HCEC 1CT (cell line): Measurements from ENCODE around the gene PGLYRP1.
A peak's percentile ranks its signal among the peaks of the same experiment; 100 is the strongest.

ENCODE experiments used
- DNase-seq: peaks from one replicate; pipeline ENCODE4 v3.0.0-alpha.2; 2017

The PGLYRP1 gene, protein sequence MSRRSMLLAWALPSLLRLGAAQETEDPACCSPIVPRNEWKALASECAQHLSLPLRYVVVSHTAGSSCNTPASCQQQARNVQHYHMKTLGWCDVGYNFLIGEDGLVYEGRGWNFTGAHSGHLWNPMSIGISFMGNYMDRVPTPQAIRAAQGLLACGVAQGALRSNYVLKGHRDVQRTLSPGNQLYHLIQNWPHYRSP

GRCh38 chr19:46022431-46023310 is at the start of gene PGLYRP1:
Gene PGLYRP1, minus strand, starts transcription at chr19:46023053. Its CDS starts 32 bp downstream, at chr19:46023021.
- DNase-seq: no peak

DNA sequence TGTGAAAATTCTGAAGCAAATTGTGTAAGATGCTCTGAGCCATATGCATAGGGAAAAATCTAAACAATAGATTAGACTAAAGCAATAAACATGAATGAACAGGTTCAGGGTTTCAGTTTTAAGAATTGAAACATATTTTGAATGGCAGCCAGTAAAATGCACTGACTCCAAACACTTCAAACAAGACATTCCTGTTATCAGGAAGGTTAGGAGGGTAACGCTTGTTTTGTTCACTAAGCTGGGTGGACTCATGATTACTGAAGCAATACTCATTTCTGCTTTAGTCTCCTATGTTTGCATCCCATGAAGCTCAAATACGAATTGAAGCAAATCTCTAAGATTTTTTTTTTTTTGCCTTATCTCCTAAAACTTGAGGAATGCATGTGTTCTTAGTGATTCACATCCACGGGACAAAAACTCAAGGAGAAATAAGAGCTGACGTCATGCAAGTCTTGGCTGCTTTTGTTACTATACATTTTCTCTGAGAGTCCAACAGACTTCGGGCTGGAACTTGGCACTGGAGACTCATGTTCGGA is 47.0 kb upstream of the PGLYRP1 start:
- DNase-seq: peak; percentile 94

GRCh38 chr19:46068345-46069258 is 45.7 kb upstream of the PGLYRP1 start:
- peak; percentile 93 for DNase-seq

DNA sequence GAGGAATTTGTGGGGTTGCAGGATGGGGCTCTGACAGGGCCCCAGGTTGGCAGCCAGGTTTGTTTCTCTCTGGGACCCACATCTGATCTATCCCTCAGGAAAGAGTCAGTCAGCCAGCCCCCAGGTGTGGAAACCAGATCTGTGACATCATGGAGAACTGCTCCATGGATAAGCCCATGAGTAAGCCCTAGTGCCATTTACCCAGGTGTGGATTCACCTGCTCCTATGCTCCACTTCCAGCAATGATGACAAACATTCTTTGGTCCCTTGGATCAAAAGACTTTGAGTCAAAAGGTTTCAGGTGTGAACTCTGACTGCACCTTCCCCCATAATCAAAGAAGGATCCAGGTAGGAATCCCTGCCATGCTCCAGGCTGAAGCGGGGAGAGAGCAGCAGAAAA is 44.8 kb upstream of the PGLYRP1 start:
- DNase-seq: no peak

DNA sequence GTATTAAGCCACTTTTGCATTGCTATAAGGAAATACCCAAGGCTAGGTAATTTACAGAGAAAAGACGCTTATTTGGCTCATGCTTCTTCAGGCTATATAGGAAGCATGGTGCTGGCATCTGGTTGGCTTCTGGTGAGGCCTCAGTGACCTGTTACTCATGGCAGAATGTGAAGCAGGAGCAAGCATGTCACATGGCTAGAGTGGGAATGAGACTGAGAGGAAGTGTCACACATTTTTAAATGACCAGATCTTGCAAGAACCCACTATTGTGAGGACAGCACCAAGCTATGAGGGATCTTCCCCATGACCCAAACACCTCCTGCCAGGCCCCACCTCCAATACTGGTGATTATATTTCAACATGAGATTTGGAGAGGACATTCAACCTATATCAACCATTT is 43.6 kb upstream of the PGLYRP1 start:
- no peak for DNase-seq

- DNase-seq: peak; percentile 19
These were observed 42.7 kb upstream of the PGLYRP1 start for GRCh38 chr19:46065486-46066071.

DNA sequence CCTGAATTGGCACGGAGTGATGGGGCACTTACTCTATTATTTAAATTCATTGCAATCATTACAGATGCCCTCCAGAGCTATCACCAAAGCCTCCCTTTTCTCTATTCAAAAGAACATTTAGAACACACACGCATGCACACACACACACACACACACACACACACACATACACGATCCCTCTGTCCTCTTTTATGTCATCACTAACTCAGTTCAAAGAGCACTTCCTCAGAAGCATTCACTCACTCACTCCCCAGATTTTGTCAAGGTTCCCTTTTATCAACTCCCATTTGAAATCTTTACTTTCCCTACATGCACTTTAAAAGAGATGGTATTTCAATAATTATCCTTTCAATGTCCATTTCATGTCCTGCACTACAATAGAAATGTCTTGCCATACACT is 40.3 kb upstream of the PGLYRP1 start:
- DNase-seq: no peak

- no peak for DNase-seq
These were observed 37.2 kb upstream of the PGLYRP1 start for GRCh38 chr19:46060012-46060411.

DNA sequence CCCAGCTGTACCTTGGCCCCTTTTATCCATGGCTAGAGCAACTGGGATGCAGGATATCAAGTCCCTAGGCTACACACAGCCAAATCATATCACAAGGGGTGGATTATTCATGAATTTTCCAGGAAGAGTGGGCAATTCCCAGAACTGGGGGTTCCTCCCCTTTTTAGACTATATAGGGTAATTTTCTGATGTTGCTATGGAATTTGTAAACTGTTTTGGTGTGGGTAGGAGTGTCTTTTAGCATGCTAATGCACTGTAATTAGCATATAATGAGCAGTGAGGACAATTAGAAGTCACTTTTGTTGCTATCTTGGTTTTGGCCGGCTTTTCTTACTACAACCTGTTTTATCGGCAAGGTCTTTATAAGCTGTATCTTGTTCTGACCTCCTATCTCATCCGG is 35.9 kb upstream of the PGLYRP1 start:
- no peak for DNase-seq

DNA sequence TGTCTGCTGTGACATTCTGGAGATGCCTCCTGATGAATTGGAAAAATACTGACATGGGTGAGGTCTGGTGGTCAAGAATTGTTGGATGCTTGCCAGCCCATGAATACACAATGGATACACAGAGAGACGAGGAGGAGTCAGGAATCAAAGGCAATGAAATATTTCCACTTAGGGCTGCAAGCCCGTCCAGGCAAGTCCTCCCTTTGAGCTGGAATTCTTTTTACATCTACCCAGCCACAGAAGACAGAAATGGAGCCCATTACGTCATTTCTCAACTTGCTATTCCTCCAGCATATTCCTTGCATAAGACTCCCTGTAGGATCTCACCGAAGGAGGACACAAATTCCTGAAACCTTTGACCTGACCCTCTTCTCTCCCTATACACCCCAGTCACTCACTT is 33.7 kb upstream of the PGLYRP1 start:
- DNase-seq: no peak

DNA sequence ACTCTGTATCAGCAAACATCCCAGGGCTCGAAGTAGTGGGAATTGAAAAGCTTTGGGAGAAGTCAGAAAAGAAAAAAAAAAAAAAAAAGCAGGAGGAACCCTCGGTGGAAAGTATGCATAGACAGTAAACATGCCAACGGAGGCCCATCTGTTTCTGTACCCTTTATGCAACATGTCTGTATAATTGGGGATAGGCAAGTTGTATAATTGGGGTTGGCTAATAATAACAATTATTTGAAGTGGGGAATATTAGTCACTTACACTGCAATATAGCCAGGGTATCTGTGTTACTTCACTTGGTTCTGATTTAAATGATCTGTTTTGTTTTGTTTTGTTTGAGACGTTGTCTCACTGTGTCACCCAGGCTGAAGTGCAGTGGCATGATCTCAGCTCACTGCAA is 30.0 kb upstream of the PGLYRP1 start:
- DNase-seq: no peak

- no peak for DNase-seq
These were observed 26.7 kb upstream of the PGLYRP1 start for GRCh38 chr19:46049597-46049996.

GRCh38 chr19:46043519-46043918 is 20.7 kb upstream of the PGLYRP1 start:
- DNase-seq: no peak

DNA sequence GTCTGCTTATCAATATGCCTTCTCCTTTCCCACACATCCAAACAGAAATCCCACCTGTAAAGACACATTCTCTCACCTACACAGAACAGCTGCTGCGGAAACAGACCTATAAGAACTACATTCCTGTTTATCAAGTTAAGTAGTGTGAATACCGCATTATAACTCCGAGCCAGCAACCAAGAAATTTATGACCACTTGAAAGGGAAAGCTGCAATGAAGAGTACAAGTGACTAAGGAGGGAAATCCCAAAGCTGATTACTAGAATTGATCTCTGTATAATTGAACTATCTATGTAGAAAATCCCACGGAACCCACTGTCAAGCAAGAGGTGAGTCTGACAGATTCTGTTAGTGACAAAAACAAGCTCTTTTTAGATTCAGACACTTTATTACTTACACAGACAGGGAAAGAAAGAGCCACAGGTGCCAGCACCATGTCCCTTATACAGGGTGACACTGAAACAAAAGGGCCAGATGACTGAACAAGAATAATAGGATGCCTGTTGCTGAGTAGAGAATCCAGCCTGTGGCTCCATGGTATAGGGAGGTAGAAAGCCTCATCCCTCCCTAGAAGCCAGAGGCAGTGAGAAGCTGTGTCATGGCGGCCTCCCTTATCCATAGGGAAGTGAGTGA is 19.5 kb upstream of the PGLYRP1 start:
- DNase-seq: no peak

- DNase-seq: no peak
These were observed 18.2 kb upstream of the PGLYRP1 start, which contains the start of gene IGFL4 for GRCh38 chr19:46040952-46041500. Gene IGFL4, minus strand, starts transcription at chr19:46041002. Its CDS starts 40 bp downstream, at chr19:46040962.

DNA sequence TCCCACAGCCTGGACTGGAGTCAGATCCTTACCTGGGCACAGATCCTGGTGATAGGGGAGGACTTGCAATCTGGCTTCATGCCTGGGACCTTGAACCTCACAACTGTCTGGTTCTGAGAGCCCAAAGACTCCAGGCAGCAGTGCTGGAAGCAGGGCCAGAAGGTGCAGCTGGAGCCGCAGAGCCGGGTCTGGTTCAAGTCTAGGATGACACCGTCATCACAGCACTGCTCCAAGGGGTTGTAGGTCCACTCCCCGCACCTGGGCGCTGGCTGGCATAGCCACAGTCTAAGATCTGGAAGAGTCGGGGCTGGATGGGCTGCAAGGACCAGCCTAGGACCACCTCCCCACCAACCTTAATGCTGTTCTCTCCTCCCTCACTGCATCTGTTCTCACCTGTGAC is 17.3 kb upstream of the PGLYRP1 start:
- DNase-seq: no peak

GRCh38 chr19:46036744-46037128 is 13.9 kb upstream of the PGLYRP1 start:
- no peak for DNase-seq

- DNase-seq: no peak
These were observed 13.3 kb upstream of the PGLYRP1 start for GRCh38 chr19:46035986-46036743.

DNA sequence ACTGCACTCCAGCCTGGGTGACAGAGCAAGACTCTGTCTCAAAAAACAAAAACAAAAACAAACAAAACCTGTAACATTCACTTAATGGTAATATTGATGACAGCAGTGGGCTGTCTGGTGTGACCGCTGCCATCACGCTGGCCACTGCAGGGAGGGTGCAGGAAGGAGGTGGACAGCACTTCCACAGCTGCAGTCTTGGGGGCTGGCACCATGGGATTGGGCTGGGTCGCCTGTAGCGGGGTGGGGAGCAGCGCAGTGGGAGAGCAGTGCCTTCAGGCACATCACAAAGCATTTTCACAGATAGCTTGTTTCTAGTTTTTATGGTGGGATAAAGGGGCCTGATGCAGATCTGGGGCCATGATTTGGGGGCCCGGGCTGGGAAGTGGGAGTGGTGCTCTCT is 12.7 kb upstream of the PGLYRP1 start:
- no peak for DNase-seq

- DNase-seq: no peak
These were observed 10.5 kb upstream of the PGLYRP1 start for GRCh38 chr19:46033401-46033800.

DNA sequence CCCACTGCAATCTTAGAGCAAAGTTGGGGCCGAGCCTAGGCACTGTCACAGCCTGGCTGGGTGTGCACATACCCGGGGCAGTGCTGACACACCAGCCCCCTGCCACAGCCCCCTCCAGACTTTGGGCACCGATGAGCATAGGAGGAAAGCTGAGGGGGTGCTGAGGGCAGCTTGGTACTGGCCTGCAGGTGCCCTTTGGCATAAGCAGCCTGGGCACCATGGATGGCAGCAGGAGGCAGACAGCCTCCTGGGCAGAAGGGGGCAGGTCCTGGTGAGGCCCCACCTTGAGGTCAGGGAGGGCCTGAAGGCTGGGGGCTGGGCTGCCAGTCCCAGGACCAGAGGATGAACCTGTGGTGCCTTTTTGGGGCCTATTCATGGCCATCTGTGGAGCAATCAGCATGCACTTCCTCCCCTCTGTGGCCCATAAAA is 9.8 kb upstream of the PGLYRP1 start:
- DNase-seq: no peak
